K562 (cell line): ENCODE data around the gene GCC1. TPM values are rescaled to one million over a fixed set of nuclear protein-coding genes. Genes with fewer than 3 reads are reported as not detected.

Source experiments
- DDX20 ChIP-seq: fragments of 450-650 bp; IDR thresholded peaks from 2 replicates; pipeline ENCODE4 v1.6.1; 2016; ENCODE audit warnings: missing genetic modification characterization, low read depth, mild to moderate bottlenecking, missing compliant biosample characterization, moderate library complexity
- HNRNPK ChIP-seq: fragments of 200-400 bp; formaldehyde crosslinking; IDR thresholded peaks from one replicate; pipeline ENCODE4 v1.6.1; 2018; ENCODE audit warnings: mild to moderate bottlenecking, low read depth, low read length; ENCODE audit not compliant: poor library complexity, severe bottlenecking
- MBD1 ChIP-seq: fragments of 250-450 bp; sonication (Bioruptor Pico); IDR thresholded peaks from 2 replicates; pipeline ENCODE4 v1.8.0; 2022; ENCODE audit warnings: inconsistent platforms
- MLLT1 ChIP-seq, 2 experiments: fragments of 450-650 bp; IDR thresholded peaks; 2 replicates each; pipeline ENCODE4 v1.6.1; 2016
- NONO ChIP-seq, 2 experiments: fragments of 200-400 bp in 1 of 2; fragments of 450-650 bp in 1 of 2; formaldehyde crosslinking in 1 of 2; IDR thresholded peaks; 2 replicates each; pipeline ENCODE4 v1.6.1; 2017; ENCODE audit warnings: low read depth in 2 of 2, mild to moderate bottlenecking in 2 of 2, moderate library complexity in 2 of 2, low read length in 1 of 2
- POLR2AphosphoS2 ChIP-seq: IDR thresholded peaks from 2 replicates; pipeline ENCODE4 v1.6.1; 2012; ENCODE audit warnings: low read length, improper control_type of control experiment
- TEAD4 ChIP-seq, 2 experiments: sonication (generic) in 1 of 2; formaldehyde crosslinking in 1 of 2; IDR thresholded peaks; 2 replicates each; pipeline versions ENCODE4 v1.6.1 to v1.8.0; 2012 to 2022; ENCODE audit warnings: borderline replicate concordance in 1 of 2, inconsistent platforms in 1 of 2, low read length in 1 of 2, mild to moderate bottlenecking in 1 of 2, missing genetic modification reagents in 1 of 2
- TGIF2 ChIP-seq: sonication (generic); formaldehyde crosslinking; IDR thresholded peaks from 2 replicates; pipeline ENCODE4 v1.8.1; 2022; ENCODE audit warnings: mild to moderate bottlenecking, missing genetic modification reagents, moderate library complexity
- ZNF124 ChIP-seq: sonication (generic); formaldehyde crosslinking; IDR thresholded peaks from 2 replicates; pipeline ENCODE4 v1.8.1; 2022; ENCODE audit warnings: missing genetic modification reagents
- ZNF232 ChIP-seq: sonication (generic); formaldehyde crosslinking; IDR thresholded peaks from 2 replicates; pipeline ENCODE4 v1.8.0; 2022; ENCODE audit warnings: mild to moderate bottlenecking, missing genetic modification reagents
- ZNF561 ChIP-seq: fragments of 450-650 bp; formaldehyde crosslinking; conservative IDR thresholded peaks from 2 replicates; pipeline ENCODE4 v1.4.0; 2020; ENCODE audit warnings: mild to moderate bottlenecking, moderate library complexity
- polyA plus RNA-seq, 8 experiments: library from polyadenylated mRNA; depleted of rRNA in 4 of 8; stranded (reverse) in 5 of 8; unstranded in 3 of 8; fragments of >200 nt; fragmentation: Nextera tagmentation in 2 of 8; fragmentation: Illumina TruSeq in 1 of 8; extraction: Ambion mirVana in 2 of 8; extraction: Trizol in 1 of 8; gene quantifications; 2 replicates each; pipeline versions ENCODE4 v1.2.1 to v1.2.3, GENCODE V29; 2011 to 2014; ENCODE audit warnings: inconsistent platforms in 1 of 8, missing spikeins in 1 of 8
- total RNA-seq, 7 experiments: library from RNA; depleted of rRNA in 6 of 7; stranded (reverse); fragments of >200 nt in 6 of 7; fragmentation: Illumina TruSeq in 2 of 7; extraction: Trizol in 2 of 7; gene quantifications; 2 replicates each; pipeline versions ENCODE4 v1.2.1 to v1.2.3, GENCODE V29; 2011 to 2021; ENCODE audit warnings: low replicate concordance in 1 of 7
- TF ChIP-seq, protein P1 (sequence below): sonication (generic); formaldehyde crosslinking; IDR thresholded peaks from 2 replicates; pipeline ENCODE4 v1.8.1; 2023; ENCODE audit warnings: mild to moderate bottlenecking, missing genetic modification reagents, moderate library complexity
- TF ChIP-seq, protein P2 (sequence below): IDR thresholded peaks from 2 replicates; pipeline ENCODE4 v1.6.1; 2016; ENCODE audit warnings: missing genetic modification characterization, missing compliant biosample characterization
- TF ChIP-seq, protein P3 (sequence below), 2 experiments: IDR thresholded peaks; 2 replicates each; pipeline ENCODE4 v1.6.1; 2011; ENCODE audit warnings: borderline replicate concordance in 1 of 2, control low read depth in 1 of 2, low read depth in 1 of 2, low read length in 1 of 2, mild to moderate bottlenecking in 1 of 2, mixed read lengths in 1 of 2, moderate library complexity in 1 of 2; ENCODE audit not compliant: insufficient read depth in 1 of 2, insufficient read length in 1 of 2, poor library complexity in 1 of 2, severe bottlenecking in 1 of 2; ENCODE audit errors: extremely low read depth in 1 of 2
- TF ChIP-seq, protein P4 (sequence below): fragments of 200-800 bp; sonication (Bioruptor generic); IDR thresholded peaks from 2 replicates; pipeline ENCODE4 v1.6.1; 2017; ENCODE audit warnings: missing genetic modification characterization, missing compliant biosample characterization

The GCC1 gene
- total and polyA plus RNA-seq, 9 of the 15 experiments (the other 6 are each of a cell fraction or from before 2014, with no cell fraction given): 1.9 to 19.8 (median 10.9) TPM

DNA sequence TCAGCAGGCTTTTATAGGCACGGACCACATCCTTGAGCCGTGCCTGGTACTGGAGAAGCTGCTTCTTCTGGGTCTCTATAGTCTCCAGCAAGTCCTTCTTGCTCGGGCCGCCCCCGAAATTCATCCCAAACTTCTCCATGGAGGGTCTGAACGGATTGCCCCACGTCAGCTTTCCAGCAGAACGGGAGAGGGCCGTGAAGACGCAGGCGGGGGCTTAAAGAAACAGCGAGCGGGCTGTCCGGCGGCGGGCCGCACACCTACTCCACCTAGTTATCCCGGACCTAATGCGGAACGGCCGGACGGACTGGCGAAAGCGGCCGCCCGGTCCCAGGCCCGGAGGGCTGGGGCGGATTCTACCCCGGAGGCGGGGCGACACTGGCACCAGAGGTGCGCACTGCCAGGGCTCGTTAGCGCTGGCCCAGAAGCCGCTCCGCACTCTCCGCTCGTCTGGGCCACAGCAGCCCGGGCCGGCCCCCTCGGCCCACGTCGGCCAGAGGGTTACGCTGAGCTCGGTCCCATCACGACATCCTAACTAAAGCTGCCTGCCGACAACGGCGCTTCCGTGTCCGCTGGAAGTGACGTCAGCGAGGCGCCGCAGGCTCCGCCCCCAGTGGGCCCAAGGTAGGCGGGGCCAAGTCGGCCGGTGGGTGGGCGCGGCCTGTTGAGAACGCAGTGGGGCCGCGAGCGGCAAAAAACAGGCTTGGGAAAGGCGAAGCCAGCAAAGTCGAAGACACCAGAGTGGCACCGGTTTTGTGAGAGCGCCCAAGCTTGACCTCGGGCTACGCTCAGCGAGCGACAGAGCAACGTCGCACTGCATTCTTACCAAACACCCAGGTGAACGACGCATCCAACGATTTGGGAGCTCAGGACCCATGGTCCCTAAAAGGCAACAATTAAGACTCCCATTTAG is at the start of gene GCC1 (continued):
- TF ChIP-seq POLR2AphosphoS2 (peak; percentile 75; the same call in 1 of the 2 replicates), MBD1 (CRISPR knock-in tag) (peak; percentile 100), ZNF232 (CRISPR knock-in tag) (no peak), ZNF124 (CRISPR knock-in tag) (no peak), NONO (IDR thresholded peaks at IDR 0.05; ENCODE audit: low read depth in 2 of 2, low read length in 1 of 2) (peak in 1 of 2 experiments; percentile 22; a peak in 1 of 4 replicates), DDX20 (no peak), HNRNPK (no peak), TEAD4 (IDR thresholded peaks at IDR 0.05; ENCODE audit: low read length) (peak; percentile 21; the same call in 1 of the 2 replicates), TEAD4 (CRISPR knock-in tag; IDR thresholded peaks at IDR 0.05; ENCODE audit: borderline replicate concordance) (no peak), ZNF561 (CRISPR knock-in tag) (no peak), MLLT1 (IDR thresholded peaks at IDR 0.05) (peak in 1 of 2 experiments; percentile 94; a peak in 2 of 4 replicates), TGIF2 (CRISPR knock-in tag) (no peak)
- TF ChIP-seq, protein P1, sequence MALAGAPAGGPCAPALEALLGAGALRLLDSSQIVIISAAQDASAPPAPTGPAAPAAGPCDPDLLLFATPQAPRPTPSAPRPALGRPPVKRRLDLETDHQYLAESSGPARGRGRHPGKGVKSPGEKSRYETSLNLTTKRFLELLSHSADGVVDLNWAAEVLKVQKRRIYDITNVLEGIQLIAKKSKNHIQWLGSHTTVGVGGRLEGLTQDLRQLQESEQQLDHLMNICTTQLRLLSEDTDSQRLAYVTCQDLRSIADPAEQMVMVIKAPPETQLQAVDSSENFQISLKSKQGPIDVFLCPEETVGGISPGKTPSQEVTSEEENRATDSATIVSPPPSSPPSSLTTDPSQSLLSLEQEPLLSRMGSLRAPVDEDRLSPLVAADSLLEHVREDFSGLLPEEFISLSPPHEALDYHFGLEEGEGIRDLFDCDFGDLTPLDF (CRISPR knock-in tag): 0 out of 2 replicates have a peak, but pooled peaks have one; percentile 63
- TF ChIP-seq, protein P2, sequence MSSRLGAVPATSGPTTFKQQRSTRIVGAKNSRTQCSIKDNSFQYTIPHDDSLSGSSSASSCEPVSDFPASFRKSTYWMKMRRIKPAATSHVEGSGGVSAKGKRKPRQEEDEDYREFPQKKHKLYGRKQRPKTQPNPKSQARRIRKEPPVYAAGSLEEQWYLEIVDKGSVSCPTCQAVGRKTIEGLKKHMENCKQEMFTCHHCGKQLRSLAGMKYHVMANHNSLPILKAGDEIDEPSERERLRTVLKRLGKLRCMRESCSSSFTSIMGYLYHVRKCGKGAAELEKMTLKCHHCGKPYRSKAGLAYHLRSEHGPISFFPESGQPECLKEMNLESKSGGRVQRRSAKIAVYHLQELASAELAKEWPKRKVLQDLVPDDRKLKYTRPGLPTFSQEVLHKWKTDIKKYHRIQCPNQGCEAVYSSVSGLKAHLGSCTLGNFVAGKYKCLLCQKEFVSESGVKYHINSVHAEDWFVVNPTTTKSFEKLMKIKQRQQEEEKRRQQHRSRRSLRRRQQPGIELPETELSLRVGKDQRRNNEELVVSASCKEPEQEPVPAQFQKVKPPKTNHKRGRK (tag): no peak
- TF ChIP-seq, protein P3, sequence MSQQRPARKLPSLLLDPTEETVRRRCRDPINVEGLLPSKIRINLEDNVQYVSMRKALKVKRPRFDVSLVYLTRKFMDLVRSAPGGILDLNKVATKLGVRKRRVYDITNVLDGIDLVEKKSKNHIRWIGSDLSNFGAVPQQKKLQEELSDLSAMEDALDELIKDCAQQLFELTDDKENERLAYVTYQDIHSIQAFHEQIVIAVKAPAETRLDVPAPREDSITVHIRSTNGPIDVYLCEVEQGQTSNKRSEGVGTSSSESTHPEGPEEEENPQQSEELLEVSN (IDR thresholded peaks at IDR 0.05; ENCODE audit: borderline replicate concordance in 1 of 2, extremely low read depth in 1 of 2, insufficient read depth in 1 of 2, insufficient read length in 1 of 2, low read depth in 1 of 2, low read length in 1 of 2, poor library complexity in 1 of 2, severe bottlenecking in 1 of 2): peak; percentile 99
- TF ChIP-seq, protein P4, sequence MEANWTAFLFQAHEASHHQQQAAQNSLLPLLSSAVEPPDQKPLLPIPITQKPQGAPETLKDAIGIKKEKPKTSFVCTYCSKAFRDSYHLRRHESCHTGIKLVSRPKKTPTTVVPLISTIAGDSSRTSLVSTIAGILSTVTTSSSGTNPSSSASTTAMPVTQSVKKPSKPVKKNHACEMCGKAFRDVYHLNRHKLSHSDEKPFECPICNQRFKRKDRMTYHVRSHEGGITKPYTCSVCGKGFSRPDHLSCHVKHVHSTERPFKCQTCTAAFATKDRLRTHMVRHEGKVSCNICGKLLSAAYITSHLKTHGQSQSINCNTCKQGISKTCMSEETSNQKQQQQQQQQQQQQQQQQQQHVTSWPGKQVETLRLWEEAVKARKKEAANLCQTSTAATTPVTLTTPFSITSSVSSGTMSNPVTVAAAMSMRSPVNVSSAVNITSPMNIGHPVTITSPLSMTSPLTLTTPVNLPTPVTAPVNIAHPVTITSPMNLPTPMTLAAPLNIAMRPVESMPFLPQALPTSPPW: peak; percentile 64
